C4-2B (cell line): ENCODE measurements around the gene SUPT5H.

Experiments used
- CTCF ChIP-seq: fragments of 450-650 bp; conservative IDR thresholded peaks from 2 replicates; pipeline ENCODE4 v1.5.1; 2017; ENCODE audit warnings: mild to moderate bottlenecking
- ZFX ChIP-seq: fragments of 450-650 bp; IDR thresholded peaks from 2 replicates; pipeline ENCODE4 v1.6.1; 2017

- TF ChIP-seq CTCF (no peak), ZFX (no peak)
Measured at GRCh38 chr19:39514840-39515550, 69.6 kb downstream of the SUPT5H start, which contains the start of gene SELENOV.
